Astrocyte of the hippocampus (primary cell): ENCODE measurements around the gene METRNL.
A peak's percentile ranks its signal among the peaks of the same experiment; 100 is the strongest.

Experiments used
- DNase-seq: peaks from one replicate; pipeline ENCODE4 v3.0.0; 2011; ENCODE audit warnings: low read depth, low spot score

Gene METRNL

DNA sequence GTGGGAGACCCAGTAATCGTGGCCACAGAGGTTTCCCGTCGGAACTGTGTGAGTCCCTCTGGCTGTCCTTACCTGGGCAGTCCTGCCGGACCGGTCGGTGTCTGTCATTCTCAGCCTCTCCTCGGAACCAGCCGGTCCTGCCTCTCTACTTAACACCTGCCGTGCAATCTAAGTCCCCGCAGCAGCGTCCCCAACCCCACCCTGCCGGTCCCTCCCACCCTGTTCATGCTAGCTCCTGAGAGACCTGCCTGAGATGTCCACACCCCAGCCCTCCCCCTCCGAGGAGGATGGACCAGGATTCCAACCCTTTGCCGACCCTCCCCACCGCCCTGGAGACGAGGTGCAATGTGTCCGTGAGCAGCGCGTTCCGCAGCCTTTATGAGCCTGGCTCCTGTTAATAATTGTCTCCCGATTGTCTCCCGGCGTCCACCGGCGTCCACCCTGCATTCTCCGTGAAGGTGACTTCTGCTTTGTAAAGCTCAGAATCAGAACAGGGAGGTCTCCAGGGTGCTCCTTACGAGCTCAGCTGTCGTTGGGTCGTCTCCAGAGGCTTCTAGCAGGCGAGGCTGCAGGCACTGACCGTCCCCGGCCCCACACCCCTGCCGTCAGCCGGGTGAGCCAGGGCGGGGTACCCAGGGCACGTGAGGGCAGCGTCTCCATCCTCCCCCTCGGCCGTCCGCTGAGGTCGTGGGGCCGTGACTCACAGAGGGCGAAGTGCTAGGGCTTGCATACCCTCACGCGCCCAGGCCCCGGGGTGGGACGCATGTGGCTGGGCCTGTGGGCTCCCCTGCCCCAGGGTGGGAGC is 10.1 kb downstream of the METRNL start:
- no peak for DNase-seq

DNA sequence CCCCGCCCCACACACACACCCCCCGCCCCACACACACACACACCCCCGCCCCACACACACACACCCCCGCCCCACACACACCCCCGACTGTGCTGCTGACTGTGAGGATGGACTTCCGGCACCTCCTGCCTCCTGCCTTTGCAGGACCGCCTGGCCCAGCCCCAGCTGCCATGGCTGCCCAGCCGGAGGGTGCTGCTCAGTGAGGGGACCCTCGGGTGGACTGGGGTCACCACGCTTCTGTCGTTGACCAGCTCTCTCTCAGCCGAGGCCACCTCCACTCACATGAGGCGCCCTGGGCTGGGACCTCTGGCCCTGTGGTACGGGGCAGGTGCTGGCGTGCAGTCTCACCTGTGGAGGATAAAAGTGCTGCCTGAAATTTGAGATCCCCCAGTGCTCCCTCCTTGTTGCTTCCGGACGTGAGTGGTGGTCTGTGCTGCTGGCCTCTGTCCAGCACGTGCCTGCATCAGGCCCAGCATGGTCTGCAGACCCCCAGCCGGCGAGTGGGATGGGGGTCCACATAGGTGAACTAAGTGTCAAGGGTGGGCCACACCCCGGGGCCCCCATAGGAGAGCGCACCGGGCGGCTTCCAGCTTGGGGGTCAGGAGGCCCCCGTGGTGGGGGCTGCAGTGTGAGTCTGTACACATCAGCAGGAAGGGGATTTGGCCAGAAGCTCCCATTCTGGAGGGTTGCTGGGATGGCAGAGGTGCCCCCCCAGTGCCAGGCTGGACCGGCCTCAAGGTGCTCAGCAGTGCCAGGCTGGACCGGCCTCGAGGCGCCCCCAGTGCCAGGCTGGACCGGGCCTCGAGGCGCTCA is 11.2 kb downstream of the METRNL start:
- no peak for DNase-seq

DNA sequence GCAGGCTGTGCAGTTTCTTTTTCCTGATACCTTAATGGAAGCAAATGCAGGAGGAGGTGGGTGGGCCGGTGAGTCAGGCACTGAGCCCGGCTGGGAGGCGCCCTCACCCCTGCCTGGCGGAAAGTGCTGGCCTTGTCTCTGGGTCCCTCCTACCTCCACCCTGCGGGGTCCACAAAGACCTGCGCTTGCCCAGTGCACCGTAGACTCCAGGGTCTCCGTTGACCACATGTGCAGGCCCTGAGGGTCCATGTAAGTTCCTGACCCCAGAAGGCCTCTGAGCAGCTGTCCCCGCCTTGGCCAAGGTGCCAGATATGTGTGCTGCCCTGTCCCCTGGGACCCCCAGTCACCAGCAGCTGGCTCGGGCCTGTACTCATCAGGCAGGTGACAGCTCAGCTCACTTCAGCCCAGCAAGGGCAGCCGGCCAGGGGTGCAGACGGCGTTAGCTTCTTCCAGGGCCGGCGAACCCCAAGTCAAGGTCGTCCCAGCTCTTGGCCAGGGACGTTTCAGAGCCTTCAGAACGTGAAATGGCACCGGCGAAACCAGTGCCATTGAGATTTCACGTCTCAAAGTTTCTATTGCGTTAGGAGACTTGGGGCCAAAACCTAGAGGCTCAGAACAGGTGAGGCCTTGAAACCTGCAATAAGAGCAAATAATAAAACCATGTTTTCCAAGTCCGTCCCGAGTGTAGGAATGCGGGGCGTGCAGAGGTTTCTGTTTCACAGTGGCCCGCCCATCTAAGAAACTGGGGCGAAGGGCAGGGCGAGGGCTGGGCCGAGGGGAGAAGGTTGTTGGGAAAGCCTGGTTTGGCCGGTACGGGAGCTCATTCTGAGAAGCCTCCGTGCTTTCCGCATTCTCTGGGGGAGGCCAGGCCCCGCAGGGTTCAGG is 12.1 kb downstream of the METRNL start:
- DNase-seq: no peak

DNA sequence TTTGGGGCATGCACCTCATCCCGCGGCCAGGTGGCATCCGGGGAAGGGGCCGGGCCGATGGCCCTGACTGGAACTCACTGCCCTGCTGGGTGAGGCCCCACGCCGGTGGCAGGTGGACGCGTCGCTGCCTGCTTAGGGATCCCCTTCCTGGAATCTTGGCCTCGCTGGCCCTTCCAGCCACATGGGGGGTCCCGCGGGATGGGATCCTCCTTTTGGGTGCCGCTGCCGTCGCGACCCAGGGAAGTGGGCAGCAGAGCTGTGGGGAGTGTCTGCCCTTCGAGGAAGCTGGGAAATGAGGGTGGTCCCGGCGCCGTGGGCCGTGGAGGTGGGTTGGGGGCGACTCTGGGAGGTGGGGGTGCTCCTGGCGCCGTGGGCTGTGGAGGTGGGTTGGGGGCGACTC is 12.8 kb downstream of the METRNL start:
- DNase-seq: no peak

DNA sequence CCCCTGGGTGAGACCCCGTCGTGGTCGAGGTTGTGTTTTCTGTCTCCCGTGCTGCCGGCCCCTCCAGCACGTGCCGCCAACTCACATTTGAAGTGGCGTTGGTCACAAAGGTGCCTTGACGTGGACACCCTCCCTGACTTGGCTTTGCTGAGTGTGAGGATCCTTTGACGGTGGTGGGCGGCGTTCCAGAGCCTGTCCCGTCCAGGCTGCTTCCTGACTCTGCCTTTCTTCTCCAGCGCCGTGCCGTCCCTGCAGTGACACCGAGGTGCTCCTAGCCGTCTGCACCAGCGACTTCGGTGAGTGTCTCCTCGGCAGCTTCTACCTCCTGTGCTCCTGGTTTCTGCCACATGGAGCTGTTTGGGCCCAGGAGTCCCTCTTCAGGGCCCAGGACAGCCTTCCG is 13.5 kb downstream of the METRNL start:
- no peak for DNase-seq

DNA sequence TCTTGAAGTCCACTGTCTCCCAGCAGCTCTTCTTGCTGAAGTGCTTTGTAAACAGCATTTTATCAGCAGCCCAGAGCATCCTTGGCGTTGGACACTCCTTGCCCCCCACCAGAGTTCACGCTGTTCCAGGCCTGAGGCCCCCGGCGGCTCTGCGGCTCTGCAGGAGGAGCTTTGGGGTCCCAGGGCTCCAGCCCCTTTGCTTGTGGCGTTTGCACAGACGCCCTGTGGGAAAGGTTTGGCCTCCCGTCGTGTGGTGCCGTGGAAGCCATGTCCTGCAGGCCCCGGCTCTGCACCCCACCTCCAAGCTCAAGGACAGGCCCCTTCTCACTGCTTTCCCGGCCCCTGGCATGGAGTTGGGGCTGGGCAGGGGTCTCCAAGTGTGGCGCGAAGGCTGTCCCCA is 14.1 kb downstream of the METRNL start:
- no peak for DNase-seq

DNA sequence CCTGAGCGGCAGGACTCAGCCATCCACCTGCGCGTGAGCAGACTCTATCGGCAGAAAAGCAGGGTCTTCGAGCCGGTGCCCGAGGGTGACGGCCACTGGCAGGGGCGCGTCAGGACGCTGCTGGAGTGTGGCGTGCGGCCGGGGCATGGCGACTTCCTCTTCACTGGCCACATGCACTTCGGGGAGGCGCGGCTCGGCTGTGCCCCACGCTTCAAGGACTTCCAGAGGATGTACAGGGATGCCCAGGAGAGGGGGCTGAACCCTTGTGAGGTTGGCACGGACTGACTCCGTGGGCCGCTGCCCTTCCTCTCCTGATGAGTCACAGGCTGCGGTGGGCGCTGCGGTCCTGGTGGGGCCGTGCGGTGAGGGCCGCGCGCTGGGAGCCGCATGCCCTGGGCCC is 14.9 kb downstream of the METRNL start:
- DNase-seq: no peak

DNA sequence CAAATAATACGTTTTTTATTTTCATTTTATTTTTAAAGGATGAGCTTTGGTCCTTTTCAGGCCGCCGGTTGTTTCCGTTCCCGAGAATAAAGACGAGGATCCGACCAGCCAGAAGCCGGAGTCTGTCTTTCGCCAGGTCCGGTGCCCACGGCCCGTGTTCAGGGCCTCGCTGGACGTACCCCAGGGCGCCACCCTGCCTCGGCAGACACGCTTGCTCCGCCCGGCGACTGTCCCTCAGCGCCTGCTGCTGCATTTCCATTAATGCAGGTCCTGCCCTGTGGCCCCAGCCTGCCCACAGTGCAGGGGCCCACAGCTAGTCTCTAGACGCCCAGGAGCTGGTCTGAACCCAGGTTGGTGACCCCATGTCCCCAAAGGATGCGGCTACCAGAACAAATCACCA is 15.6 kb downstream of the METRNL start:
- no peak for DNase-seq

DNA sequence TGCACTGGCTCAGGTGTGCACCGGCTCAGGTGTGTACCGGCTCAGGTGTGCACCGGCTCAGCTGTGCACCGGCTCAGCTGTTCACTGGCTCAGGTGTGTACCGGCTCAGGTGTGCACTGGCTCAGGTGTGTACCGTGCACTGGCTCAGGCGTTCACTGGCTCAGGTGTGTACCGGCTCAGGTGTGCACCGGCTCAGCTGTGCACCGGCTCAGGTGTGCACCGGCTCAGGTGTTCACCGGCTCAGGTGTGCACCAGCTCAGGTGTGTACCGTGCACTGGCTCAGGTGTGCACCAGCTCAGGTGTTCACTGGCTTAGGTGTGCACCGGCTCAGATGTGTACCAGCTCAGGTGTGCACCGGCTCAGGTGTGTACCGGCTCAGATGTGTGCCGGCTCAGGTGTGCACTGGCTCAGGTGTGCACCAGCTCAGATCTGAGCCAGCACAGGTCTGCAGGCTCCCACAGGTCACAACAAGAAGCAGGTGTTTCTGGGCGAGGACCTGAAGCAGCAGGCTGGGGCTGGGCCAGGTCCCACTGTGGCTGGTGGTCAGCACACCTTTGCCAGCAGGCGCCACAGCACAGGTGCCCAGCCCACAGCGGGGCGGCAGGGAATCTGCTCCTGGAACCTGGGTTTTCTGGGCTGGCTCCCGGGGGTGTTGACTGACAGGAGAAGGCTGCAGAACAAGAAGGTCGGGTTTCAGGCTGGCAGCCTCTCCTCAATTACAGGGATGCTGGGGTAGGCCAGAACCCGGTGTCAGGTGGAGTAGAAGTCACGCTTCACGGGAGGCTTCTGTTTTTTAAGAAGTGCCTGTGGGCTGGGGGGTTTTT is 17.2 kb downstream of the METRNL start:
- no peak for DNase-seq

DNA sequence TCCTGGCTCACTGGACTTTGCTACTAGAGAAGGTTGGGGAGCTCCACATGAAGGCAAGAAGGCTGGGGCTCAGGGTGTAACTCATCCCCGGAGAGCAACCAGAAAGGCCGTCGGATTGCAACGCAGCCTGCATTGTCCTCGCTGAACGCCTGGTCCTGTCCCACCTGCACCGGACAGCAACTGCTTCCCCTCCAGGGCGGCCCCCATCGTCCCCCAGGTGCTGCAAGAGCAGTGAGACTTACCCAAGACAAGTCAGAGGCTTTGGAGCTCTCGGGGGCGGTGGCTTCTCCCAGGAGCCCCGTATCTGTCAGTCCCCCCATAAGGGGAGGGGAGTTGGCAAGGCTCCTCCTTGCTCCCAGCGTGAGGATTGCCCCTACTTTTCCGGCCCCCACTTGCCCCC is 18.4 kb downstream of the METRNL start:
- DNase-seq: no peak

DNA sequence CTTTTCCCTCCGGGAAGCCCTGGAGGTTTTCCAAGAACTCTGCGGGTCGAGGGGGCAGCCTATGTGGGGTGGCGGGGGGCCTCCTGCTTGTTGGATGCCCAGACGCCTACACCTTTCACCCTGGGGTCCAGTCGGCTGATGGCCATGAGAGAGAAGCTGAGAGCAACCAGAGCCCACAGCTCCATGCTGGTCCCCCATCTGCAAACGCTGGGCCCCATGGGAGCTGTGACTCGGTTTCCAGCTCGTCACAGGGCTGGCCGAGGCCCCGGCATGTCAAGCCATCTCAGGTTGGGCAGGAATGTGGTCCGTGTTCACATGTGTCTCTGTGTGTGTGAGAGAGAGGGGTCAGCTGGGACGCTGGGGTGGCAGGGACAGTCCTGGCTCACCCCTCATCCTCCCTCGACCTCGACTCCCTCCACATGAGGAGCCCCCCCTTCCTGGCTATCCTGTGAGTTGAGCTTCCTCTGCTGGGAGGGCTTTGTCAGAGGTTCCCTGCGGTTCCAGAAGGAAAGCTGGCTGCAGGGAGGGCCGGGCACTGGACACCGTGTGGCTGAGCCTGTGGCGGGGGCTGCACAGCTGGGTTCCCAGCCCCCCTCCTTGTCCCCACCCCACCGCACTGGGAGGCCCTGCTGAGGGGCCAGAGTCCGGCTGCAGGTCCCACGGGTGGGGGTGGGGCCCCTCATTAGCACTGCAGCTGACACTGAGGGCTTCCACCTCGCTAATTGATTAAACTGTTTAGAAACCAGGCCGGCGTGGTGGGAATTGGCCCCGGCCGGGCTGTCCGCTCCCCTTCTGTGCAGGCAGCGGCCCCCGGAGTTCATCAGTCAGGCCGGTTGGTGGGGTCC is 19.1 kb downstream of the METRNL start:
- peak; percentile 36 for DNase-seq

DNA sequence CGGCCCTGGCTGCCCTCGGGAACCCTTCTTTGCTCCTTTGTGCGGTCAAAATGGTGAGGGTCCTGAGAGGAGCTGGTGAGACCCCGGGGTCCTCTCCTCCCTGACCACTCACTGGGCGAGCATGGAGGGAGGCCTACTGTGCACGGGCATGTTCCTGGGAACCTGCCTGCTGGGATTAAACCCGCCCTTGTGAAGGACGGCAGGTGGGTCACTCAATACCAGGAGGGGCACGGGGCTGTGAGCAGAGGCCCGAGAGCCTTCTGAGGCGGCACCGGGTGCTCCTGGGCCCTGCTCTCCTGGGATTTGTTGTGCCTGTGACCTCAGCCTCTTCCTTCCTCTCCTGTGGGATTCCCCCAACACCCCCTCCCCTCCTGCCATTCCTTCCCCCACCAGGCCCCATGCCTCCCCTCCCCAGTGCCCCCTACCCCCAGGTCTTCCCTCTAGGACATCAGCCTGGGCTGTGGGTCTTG is 19.7 kb downstream of the METRNL start:
- DNase-seq: no peak

DNA sequence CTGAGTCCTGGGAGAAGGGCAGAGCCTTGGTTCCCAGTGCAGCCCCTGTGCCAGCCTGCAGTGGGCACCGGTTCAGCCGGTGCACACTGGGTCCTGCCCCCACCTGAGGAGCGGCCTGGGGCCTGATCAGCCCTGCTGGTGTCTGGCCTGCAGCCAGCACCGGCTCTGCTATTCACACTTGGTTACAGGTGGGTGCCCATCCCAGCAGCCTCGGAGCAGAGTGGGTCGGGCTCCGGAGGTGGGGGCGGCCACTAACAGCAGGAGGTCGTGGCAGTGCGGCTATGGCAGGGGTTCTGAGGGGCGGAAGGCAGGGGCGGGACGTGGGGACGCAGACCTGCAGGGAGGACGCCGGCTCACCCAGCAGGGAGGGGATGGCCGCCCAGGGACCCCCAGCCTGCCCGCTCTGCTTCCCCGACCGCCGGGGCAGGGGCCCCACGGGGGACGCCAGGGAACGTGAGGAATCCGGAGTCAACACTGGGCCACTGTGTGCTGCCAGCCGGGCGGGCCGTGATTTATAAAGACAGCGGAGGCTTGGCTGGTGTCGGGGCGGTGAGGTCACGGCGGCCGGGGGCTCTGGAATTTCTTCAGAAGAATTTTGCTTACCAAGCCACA is 20.3 kb downstream of the METRNL start:
- DNase-seq: peak; percentile 91

DNA sequence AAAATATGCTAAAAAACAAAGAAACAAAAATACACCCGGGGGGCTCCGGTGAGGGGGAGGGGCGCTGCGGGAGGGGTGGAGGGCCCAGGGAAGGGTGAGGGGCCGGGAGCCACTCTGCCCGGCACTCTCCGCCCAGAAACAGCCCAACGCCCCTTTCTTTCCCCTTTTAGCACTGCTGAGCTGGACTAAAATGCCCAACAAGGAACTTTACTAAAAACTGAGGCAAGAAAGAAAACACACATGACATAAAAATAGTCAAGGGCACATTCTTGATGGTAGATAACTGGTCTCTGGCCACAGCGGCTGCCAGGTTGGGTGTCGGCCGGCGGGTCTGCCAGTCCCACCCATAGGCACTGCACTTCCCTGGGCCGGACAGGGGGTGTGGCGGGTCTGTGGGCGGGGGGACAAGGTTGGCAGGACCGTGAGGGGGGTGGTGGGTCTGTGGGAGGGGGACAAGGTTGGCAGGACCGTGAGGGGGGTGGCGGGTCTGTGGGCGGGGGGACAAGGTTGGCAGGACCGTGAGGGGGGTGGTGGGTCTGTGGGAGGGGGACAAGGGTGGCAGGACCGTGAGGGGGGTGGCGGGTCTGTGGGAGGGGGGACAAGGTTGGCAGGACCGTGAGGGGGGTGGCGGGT is 20.9 kb downstream of the METRNL start:
- DNase-seq: no peak

DNA sequence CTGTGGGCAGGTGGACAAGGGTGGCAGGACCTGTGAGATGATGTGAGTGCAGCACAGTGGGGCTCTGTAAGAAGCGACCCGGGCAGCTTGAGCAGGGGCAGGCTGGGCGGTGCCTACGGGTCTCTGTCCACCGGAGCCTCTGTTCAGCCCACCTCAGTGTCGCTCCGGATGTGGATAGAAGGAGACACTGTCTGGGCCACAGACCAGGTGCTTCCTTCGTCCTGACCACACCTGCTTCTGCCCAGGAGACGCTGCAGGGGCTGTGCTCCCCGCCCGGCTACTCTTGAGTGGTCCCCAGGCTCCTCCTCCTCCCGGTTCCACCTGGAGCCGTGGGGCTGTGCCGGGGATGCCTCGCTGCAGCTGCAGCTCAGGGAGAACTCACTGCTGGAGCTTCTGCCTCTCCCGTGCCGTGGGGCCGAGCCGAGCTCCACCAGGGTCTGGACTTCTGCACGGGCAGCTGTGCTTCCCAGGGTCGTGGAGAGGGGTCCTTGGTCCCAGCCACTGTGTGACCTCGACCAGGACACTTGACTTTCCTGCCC is 21.5 kb downstream of the METRNL start:
- no peak for DNase-seq

DNA sequence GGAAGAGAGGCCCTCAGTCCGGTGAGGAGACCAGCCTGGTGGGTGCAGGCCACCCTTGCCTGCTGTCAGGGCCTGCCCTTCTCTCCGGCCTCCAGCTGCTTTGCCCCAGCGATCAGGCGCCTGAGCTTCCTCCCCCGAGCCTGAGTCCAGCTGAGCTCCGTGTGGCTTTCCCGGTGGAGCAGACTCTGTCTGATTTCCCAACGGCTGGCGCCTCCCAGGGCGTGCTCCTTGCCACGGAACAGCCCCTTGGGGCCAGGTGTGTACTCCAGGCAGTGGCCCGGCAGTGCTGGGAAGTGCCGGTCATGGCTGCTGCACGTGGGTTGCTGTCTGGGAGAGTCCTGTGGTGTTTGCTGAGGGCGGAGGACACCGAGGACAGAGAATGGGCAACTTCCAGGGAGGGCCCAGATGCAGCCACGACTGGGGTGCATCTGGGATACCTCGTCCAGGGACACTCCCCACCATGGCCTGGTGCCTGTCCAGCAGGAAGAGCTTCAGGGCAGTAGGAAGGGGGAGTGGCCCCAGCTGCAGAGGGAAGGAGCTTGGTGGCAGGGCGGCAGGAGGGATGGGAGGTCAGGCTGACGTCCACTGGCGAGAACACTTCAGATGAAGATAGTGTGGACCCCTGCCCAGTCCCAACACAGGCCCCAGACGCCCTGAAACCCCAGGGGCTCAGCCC is 22.5 kb downstream of the METRNL start:
- DNase-seq: no peak

DNA sequence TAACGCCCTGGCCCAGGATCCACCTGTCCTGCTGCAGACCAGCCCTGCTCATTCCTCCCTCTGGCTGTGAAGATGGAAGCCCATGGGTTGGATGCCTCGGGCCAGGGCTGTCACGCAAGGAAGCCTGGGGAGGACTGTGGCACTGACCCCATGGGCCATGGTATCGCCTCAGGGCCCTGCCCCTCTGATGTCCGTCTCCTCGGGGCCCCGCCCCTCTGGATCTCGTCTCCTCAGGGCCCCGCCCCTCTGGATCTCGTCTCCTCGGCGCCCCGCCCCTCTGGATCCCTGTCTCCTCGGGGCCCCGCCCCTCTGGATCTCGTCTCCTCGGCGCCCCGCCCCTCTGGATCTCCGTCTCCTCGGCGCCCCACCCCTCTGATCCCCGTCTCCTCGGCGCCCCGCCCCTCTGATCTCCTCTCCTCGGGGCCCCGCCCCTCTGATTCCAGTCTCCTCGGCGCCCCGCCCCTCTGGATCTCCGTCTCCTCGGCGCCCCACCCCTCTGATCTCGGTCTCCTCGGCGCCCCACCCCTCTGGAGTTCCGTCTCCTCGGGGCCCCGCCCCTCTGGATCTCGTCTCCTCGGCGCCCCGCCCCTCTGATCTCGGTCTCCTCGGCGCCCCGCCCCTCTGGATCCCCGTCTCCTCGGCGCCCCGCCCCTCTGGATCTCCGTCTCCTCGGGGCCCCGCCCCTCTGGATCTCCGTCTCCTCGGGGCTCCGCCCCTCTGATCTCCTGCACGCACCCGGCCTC is 24.0 kb downstream of the METRNL start:
- peak; percentile 59 for DNase-seq

DNA sequence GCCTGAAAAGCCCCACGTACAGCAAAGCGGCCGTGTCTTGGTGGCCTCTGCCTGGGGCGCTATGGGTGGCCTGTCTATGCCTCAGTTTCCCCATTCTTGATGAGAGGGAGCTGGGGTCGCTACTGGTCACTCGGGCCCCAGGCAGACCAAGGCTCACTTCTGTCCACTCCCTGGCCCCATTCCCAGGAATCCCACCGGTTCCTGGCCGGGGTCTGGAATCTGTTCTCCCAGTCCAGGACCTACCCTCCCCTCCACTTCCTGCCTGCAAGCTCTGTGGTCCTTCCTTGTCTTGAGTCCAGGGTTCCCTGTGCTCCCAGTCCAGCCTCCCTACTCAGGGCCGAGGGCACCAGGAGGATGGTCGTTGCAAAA is 24.5 kb downstream of the METRNL start:
- DNase-seq: no peak
